Neural progenitor cell (in vitro differentiated cells): Measurements from ENCODE around the gene OR2C1.

Source experiments
- CTCF ChIP-seq: fragments of 200-600 bp; sonication (generic); IDR thresholded peaks from 2 replicates; pipeline ENCODE4 v1.5.1; 2017; ENCODE audit warnings: antibody characterized with exemption, mild to moderate bottlenecking
- EZH2 ChIP-seq: fragments of 200-600 bp; sonication (generic); IDR thresholded peaks from 2 replicates; pipeline ENCODE4 v1.6.1; 2017; ENCODE audit warnings: antibody characterized with exemption, mild to moderate bottlenecking, moderate library complexity
- EZH2phosphoT487 ChIP-seq: fragments of 200-600 bp; sonication (generic); IDR thresholded peaks from 2 replicates; pipeline ENCODE4 v1.6.1; 2017; ENCODE audit warnings: antibody characterized with exemption

- TF ChIP-seq CTCF, result no peak
- TF ChIP-seq EZH2phosphoT487, result no peak
- no peak for TF ChIP-seq EZH2
Measured at GRCh38 chr16:3306078-3306477, 49.6 kb upstream of the OR2C1 start.
